GM12864 (cell line): Measurements from ENCODE around the gene AP5Z1.

Source experiments
- DNase-seq: peaks from one replicate; pipeline ENCODE4 v3.0.0-alpha.2; 2011; ENCODE audit warnings: low read depth
- H3K4me3 ChIP-seq: 2 replicates; pipeline ENCODE4 v1.5.1; 2011; ENCODE audit warnings: mild to moderate bottlenecking, low read depth, low read length, control low read depth
- CTCF ChIP-seq: IDR thresholded peaks from 2 replicates; pipeline ENCODE4 v1.5.1; 2011; ENCODE audit warnings: low read depth, mild to moderate bottlenecking, moderate library complexity, low read length, control low read depth, inconsistent platforms; ENCODE audit errors: missing control alignments

Gene AP5Z1

DNA sequence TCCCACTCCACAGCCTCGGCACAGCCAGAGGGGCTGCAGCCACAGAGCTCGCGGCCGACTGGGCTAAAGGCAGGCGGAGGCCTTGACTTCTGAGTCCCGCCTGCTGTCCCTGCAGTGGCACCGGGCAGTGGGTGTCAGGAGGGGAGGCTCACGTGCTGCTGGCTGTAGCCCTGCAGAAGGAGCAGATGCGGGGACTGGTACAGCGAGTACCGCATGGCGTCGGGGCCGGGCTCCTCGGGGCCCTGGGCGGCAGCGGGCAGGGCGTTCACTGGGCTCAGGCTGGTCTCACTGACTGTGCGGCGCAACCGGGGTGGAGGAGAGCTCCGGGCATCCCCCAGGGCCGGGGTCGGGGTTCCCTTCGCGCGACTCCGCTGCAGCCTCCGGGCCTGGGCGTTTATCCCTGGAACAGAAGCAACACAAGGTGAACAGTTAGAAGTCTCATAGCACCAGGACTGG, 60.8 kb downstream of the AP5Z1 start:
- no peak for DNase-seq
- no peak for TF ChIP-seq CTCF
- no peak overlapping the region for H3K4me3 ChIP-seq

- no peak overlapping the region for H3K4me3 ChIP-seq
- TF ChIP-seq CTCF = no peak
- DNase-seq = no peak
Measured at GRCh38 chr7:4837041-4837802, 61.8 kb downstream of the AP5Z1 start.

GRCh38 chr7:4837803-4838625, 62.6 kb downstream of the AP5Z1 start:
- TF ChIP-seq CTCF = no peak
- no peak overlapping the region for H3K4me3 ChIP-seq
- DNase-seq = no peak

- DNase-seq = no peak
- no peak for TF ChIP-seq CTCF
Measured at GRCh38 chr7:4838626-4839334, 63.4 kb downstream of the AP5Z1 start.

DNA sequence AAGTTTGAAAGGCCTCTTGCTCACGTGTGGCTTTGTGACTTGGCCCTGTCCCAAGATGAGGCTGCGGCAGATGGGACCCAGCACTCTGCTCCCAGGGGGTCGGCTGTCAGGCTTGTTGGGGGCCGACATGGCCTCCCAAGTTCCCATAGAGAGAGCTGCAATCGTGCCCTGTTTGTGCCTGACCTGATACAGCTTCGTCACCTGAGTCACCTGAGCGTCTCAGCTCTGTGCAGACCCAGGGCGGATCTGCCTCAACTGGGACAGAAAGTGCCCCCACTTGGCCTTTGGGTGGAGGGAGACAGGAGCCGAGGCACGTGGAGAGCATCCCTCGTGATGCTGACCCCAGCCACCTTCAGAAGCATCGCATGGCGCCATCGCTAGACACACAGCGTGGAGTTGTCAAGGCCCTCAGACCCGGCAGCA, 64.7 kb downstream of the AP5Z1 start:
- TF ChIP-seq CTCF = no peak
- no peak for DNase-seq
- no peak overlapping the region for H3K4me3 ChIP-seq

More at GRCh38 chr7:4838626-4839334, 63.4 kb downstream of the AP5Z1 start:
- no peak overlapping the region for H3K4me3 ChIP-seq
